ENCODE results near the gene PUM1. TPM values are rescaled to one million over a fixed set of nuclear protein-coding genes. Genes with fewer than 3 reads are reported as not detected.
A peak's percentile ranks its signal among the peaks of the same experiment; 100 is the strongest.

PUM1 gene
- total RNA-seq, 1 donor from 2014 or later, result 143 TPM

DNA sequence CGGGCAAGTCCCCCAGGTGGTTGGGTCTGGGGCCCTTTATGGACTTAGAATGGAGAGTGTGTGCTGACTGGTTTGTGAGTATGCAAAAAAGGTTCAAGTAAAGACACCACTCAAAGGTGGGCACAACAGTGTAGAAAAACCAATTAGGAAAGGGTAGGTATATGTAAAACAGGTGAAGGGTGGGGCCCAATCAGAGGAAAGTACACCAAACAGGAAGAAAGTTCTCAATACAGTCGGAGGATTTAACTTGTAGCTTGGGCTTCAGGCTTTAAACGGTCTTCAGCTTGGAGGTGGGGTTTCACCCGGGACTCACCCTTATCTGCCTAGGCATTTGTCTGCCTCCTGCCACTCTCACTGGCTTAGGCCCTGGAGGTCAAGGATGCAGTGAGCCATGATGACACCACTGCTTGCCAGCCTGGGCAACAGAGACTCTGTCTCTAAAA is 6.8 kb upstream of the PUM1 start:
- Mint-ChIP-seq H3K9me3 (ENCODE audit: unreplicated experiment) (no peaks in the 10 kb centered on the region), H3K4me3 (ENCODE audit: unreplicated experiment) (peak overlapping the region; percentile 57), H3K27ac (ENCODE audit: unreplicated experiment) (no peak overlapping the region), H3K27me3 (ENCODE audit: low read depth, unreplicated experiment) (no peaks in the 10 kb centered on the region), H3K36me3 (ENCODE audit: low read depth, unreplicated experiment) (no peaks in the 10 kb centered on the region), H3K4me1 (ENCODE audit: low read depth, unreplicated experiment) (no peaks in the 10 kb centered on the region)
- FAIRE-seq (no peak), DNase-seq (ENCODE audit: low read depth) (no peak)
- no peaks in the 10 kb centered on the region for H3K4me1 ChIP-seq (ENCODE audit: insufficient read depth, low read length)
- no peaks in the 10 kb centered on the region for H4K20me1 ChIP-seq (ENCODE audit: insufficient read depth, low read length)
- no peaks in the 10 kb centered on the region for H3K79me2 ChIP-seq (ENCODE audit: insufficient read depth, low read length)
- no peaks in the 10 kb centered on the region for H3K27me3 ChIP-seq (ENCODE audit: insufficient read depth, low read length)
- H2AFZ ChIP-seq (ENCODE audit: low read depth, low read length), result no peak overlapping the region
- no peaks in the 10 kb centered on the region for H3K36me3 ChIP-seq (ENCODE audit: insufficient read depth, low read length)
- TF ChIP-seq EZH2 (IDR thresholded peaks at IDR 0.05; ENCODE audit: insufficient read depth, low read length), result no peak
- no peak for TF ChIP-seq CTCF (IDR thresholded peaks at IDR 0.05; ENCODE audit: insufficient read depth, low read depth, low read length)
- H3K27ac ChIP-seq (ENCODE audit: low read depth, low read length), result no peak overlapping the region
- H3K4me3 ChIP-seq (ENCODE audit: insufficient read depth, low read depth, low read length), result no peak overlapping the region
- H3K9ac ChIP-seq (ENCODE audit: low read length), result no peak overlapping the region
- H3K4me2 ChIP-seq (ENCODE audit: low read length), result no peak overlapping the region
- H3K9me3 ChIP-seq (ENCODE audit: insufficient read depth, low read depth, low read length), result no peaks in the 10 kb centered on the region

DNA sequence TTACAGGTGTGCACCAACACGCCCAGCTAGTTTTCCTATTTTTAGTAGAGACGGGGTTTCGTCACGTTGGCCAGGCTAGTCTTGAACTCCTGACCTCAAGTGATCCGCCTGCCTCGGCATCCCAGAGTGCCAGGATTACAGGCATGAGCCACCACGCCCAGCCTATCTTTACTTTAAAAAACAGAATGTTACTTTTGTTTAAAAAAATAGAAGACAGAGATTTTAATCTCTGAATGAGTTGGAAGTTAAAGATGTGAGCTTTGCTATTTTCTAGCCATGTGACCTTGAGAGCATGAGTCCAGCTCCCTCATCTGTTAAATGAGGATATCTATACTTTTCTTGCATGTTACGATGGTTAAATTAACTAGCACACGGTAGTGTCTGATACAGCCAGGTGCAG is 3.9 kb upstream of the PUM1 start:
- no peaks in the 10 kb centered on the region for H3K9me3 ChIP-seq (ENCODE audit: insufficient read depth, low read depth, low read length)
- peaks cover 11% of the 10 kb centered on the region for H3K79me2 ChIP-seq (ENCODE audit: insufficient read depth, low read length)
- no peak overlapping the region for H3K27ac Mint-ChIP-seq (ENCODE audit: unreplicated experiment)
- H2AFZ ChIP-seq (ENCODE audit: low read depth, low read length), result no peak overlapping the region
- no peak overlapping the region for H3K4me2 ChIP-seq (ENCODE audit: low read length)
- no peaks in the 10 kb centered on the region for H3K9me3 Mint-ChIP-seq (ENCODE audit: unreplicated experiment)
- no peaks in the 10 kb centered on the region for H3K27me3 Mint-ChIP-seq (ENCODE audit: low read depth, unreplicated experiment)
- no peak for TF ChIP-seq EZH2 (IDR thresholded peaks at IDR 0.05; ENCODE audit: insufficient read depth, low read length)
- TF ChIP-seq CTCF (IDR thresholded peaks at IDR 0.05; ENCODE audit: insufficient read depth, low read depth, low read length), result no peak
- H3K27me3 ChIP-seq (ENCODE audit: insufficient read depth, low read length), result no peaks in the 10 kb centered on the region
- H3K36me3 Mint-ChIP-seq (ENCODE audit: low read depth, unreplicated experiment), result no peaks in the 10 kb centered on the region
- no peak overlapping the region for H3K4me3 Mint-ChIP-seq (ENCODE audit: unreplicated experiment)
- H3K9ac ChIP-seq (ENCODE audit: low read length), result no peak overlapping the region
- no peak overlapping the region for H3K4me3 ChIP-seq (ENCODE audit: insufficient read depth, low read depth, low read length)
- DNase-seq (ENCODE audit: low read depth) (no peak), FAIRE-seq (no peak)
- H4K20me1 ChIP-seq (ENCODE audit: insufficient read depth, low read length), result peaks cover 1% of the 10 kb centered on the region
- H3K36me3 ChIP-seq (ENCODE audit: insufficient read depth, low read length), result no peaks in the 10 kb centered on the region
- no peaks in the 10 kb centered on the region for H3K4me1 Mint-ChIP-seq (ENCODE audit: low read depth, unreplicated experiment)
- H3K27ac ChIP-seq (ENCODE audit: low read depth, low read length), result no peak overlapping the region
- no peaks in the 10 kb centered on the region for H3K4me1 ChIP-seq (ENCODE audit: insufficient read depth, low read length)

DNA sequence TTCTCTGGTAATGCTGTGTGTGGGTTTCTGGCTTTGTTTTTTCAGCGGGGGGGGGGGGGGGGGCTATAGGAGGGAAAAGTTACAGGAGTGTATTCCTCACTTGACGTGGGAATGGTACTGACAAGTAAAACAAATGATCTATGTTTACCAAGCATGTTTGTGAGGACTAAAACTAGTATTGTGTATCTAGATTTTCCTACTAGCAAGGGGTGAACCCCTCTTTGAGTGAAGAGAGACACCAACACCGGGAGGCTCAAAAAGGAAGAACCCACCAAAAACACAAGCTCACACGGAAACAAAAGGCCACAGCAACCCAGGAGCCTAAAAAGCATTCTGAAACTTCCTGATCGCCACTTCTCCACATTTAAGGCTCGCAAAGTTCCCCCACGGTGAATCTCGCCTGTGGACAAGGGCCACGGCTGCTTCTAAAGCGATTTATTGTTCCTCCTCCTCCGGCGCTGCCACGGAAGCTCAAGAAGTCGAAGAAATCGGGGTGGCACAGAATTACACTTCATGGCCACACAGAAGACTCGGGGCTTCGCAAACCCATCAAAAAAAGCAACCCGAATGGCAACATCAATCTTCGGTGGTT is 703 bp downstream of the PUM1 start:
- H3K79me2 ChIP-seq (ENCODE audit: insufficient read depth, low read length), result peaks cover 57% of the 10 kb centered on the region
- Mint-ChIP-seq H3K4me3 (ENCODE audit: unreplicated experiment) (peak overlapping the region; percentile 99), H3K36me3 (ENCODE audit: low read depth, unreplicated experiment) (no peaks in the 10 kb centered on the region), H3K27ac (ENCODE audit: unreplicated experiment) (peak overlapping the region; percentile 99), H3K4me1 (ENCODE audit: low read depth, unreplicated experiment) (peaks cover 7% of the 10 kb centered on the region), H3K9me3 (ENCODE audit: unreplicated experiment) (no peaks in the 10 kb centered on the region), H3K27me3 (ENCODE audit: low read depth, unreplicated experiment) (no peaks in the 10 kb centered on the region)
- peak overlapping the region; percentile 89 for H3K4me2 ChIP-seq (ENCODE audit: low read length)
- DNase-seq (ENCODE audit: low read depth), result peak; percentile 12
- TF ChIP-seq CTCF (IDR thresholded peaks at IDR 0.05; ENCODE audit: insufficient read depth, low read depth, low read length) (no peak), EZH2 (IDR thresholded peaks at IDR 0.05; ENCODE audit: insufficient read depth, low read length) (no peak)
- H2AFZ ChIP-seq (ENCODE audit: low read depth, low read length), result peak overlapping the region; percentile 46
- peak overlapping the region; percentile 98 for H3K27ac ChIP-seq (ENCODE audit: low read depth, low read length)
- peak overlapping the region; percentile 100 for H3K9ac ChIP-seq (ENCODE audit: low read length)
- H3K9me3 ChIP-seq (ENCODE audit: insufficient read depth, low read depth, low read length), result no peaks in the 10 kb centered on the region
- peak overlapping the region; percentile 99 for H3K4me3 ChIP-seq (ENCODE audit: insufficient read depth, low read depth, low read length)
- no peaks in the 10 kb centered on the region for H3K27me3 ChIP-seq (ENCODE audit: insufficient read depth, low read length)
- no peak for FAIRE-seq
- H4K20me1 ChIP-seq (ENCODE audit: insufficient read depth, low read length), result peaks cover 47% of the 10 kb centered on the region
- no peaks in the 10 kb centered on the region for H3K36me3 ChIP-seq (ENCODE audit: insufficient read depth, low read length)
- H3K4me1 ChIP-seq (ENCODE audit: insufficient read depth, low read length), result no peaks in the 10 kb centered on the region

Data from astrocyte (in vitro differentiated cells and primary cell).